ENCODE results near the gene TMEM247.

Gene TMEM247

DNA sequence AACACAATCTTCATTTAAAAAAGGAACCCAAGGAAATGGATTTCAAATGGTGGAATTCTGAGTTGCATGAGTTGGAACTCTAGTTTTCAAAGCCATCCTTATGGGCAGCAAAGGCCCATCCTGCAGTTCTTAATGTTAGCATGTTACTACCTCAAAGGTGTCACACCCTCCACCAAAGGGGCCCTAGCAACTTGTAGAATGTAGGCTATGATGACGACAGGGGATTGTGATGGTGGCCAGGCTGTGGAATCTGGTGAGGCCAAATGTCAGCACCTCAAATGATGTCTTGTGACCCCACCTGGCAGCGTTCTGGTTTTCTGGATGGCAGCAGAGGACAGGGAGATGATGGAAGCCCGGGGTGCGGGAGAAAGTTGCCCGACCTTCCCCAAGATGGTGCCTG is at the start of gene TMEM247:
Gene TMEM247 (plus strand): TSS at position 301 of the 400 bp plus-strand sequence.
- no peak for DNase-seq

- no peak for DNase-seq
Observed at GRCh38 chr2:46430413-46430812, 49.0 kb upstream of the TMEM247 start.

DNA sequence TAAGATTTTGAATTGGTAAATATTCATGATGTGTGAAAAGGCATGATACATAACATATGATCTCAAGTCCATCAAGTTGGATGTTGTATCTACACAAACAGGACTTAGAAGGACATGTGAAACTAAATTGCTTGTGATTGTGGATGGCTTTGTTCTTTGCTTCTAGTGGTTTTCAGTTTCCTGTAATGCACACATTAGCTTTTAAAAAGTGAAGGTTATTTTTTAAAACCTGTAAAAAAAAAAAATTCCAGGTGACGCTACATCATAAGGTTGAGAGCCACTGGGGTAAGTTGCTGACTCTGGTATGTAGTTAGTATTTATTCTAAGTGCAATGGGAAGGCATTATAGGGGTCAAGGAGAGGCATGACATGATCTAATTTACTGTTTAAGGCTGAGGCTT is 48.4 kb upstream of the TMEM247 start:
- DNase-seq, result no peak

- DNase-seq, result no peak
Observed at GRCh38 chr2:46431481-46432235, 47.7 kb upstream of the TMEM247 start.

DNA sequence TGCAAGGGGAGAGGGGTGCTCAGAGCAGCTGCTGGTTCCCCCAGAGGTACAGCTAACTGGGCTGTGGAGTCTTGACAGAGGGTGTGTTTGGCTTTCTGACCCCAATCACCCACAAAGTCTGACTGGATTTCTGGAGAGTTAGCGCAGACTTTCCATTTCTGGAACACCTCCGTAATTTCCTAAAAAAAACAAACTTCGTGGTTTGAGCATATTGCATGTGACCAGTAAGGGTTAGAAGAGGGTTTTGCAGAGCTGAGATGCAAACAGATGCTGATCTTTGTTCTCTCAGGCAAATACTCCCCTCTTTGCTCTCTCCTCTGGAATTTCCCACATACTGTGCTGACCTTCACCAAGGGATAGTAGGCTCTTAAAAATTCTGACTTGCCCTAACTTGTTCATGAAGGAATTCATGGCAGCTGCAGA is 44.5 kb upstream of the TMEM247 start:
- DNase-seq, result no peak

GRCh38 chr2:46435353-46435752 is 44.0 kb upstream of the TMEM247 start:
- DNase-seq, result no peak

- no peak for DNase-seq
Observed at GRCh38 chr2:46435796-46436360, 43.5 kb upstream of the TMEM247 start.

GRCh38 chr2:46436800-46437199 is 42.6 kb upstream of the TMEM247 start:
- no peak for DNase-seq

DNA sequence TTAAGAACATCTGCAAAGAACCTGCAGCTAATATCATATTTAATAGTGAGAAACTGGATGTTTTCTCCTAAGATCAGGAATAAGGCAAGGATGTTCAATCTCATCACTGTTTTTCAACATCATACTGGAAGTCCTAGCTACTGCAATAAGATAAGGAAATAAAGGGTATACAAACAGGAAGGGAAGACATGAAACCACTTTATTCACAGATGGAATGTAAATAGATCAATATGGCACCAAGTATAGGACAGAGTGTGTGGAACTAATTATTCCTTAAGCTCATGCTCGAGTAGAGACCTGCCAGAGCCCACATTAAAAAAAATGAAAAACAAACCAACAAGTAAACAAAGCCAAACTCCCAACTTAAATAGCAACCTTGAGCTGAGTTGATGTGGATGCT is 41.3 kb upstream of the TMEM247 start:
- no peak for DNase-seq

DNA sequence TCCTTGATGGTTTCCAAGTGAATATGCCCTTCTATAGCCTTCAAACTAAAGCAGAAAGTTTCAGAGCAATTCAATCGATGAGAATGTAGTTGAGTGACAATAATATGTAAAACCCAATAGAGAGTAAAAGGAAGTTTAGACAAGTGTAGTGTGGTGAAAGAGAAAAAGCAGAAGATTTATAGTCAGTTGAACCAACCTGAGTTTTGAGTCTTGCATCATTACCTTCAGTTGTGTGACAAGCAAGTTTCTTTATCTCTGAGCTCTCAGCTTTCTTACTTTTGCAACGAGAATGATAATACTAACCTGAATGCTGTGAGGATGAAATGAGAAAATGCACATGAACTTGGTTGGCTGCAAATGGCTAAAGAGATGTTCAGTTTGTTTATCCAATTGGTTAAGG is 40.6 kb upstream of the TMEM247 start:
- no peak for DNase-seq

DNA sequence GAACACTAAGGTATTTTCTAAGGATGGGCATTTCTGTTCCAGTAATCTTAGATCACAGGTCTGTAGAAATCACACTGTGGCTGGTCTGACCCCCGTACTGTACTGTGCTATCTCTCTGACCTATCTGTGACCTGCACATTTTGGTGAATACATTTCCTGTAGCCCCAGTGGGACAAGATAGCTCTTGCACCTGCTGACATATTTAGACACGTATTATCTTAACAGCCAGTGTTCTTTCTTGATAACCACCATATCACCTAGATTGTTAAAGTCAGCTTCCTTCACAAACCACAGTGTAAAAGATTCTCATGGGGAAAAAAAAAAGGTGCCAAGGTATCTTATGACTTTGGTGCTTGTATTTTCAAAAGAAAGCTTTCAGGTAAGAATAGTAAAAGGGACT is 39.8 kb upstream of the TMEM247 start:
- no peak for DNase-seq

- DNase-seq, result no peak
Observed at GRCh38 chr2:46441838-46442712, 37.3 kb upstream of the TMEM247 start.

DNA sequence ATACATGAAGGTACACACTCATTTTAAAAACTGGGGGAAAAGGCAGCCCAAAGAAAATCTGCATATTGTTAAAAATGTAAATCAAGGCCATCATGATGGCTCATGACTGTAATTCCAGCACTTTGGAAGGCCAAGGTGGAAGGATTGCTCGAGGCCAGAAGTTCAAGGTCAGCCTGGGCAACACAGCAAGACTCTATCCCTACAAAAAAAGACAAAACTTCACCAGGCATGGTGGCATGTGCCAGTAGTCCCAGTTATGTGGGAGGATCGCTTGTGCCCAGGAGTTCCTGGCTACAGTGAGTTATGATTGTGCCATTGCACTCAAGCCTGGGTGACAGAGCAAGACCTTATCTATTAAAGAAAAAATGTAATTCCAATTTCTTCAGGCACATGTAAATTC is 34.6 kb upstream of the TMEM247 start:
- no peak for DNase-seq

GRCh38 chr2:46445556-46445955 is 33.8 kb upstream of the TMEM247 start:
- no peak for DNase-seq

DNA sequence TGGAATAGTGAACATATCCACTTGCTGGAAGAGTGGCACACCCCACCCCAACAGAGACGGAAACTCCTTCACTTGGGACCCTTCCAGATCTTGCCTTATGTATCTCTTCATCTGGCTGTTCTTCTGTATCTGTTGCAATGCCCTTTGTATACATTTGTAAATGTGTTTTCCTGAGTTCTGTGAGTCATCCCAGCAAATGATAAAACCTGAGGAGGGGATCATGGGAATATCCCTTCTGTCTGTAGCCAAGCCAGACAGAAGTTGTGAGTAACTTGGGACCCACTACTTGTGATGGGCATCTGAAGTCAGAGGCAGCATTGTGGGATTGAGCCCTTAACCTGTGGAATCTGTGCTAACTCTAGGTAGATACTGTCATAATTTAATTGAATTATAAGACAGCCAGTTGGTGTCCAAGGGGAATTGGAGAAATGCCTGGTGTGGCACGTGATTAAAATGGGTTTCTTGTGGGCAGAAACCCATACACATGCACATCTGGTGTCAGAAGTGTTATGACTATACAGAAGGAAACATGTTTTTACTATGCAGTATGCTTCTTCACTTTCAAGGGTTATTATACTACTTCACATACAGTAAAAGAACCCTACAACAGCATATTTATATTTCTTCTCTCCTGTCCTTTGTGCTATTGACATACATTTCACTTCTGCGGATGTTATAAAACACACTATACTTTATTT is 32.3 kb upstream of the TMEM247 start:
- DNase-seq, result no peak

- DNase-seq, result no peak
Observed at GRCh38 chr2:46447649-46448048, 31.7 kb upstream of the TMEM247 start.

DNA sequence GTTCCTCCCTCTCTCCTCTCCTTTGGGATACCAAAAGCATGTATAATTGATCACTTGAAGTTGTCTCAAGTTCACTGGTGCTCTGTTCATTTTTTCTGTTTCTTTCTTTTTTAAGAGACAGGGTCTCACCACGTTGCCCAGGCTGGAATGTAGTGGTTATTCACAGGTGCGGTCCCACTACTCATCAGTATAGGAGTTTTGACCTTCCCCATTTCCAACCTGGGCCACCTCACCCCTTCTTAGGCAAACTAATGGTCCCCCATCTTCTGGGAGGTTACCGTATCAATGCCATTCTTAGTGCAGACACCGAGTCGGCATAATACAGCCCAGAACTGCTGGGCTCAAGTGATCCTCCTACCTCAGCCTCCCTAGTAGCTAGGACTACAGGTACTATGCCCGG is 31.3 kb upstream of the TMEM247 start:
- DNase-seq, result no peak

- no peak for DNase-seq
Observed at GRCh38 chr2:46448641-46449040, 30.7 kb upstream of the TMEM247 start.

DNA sequence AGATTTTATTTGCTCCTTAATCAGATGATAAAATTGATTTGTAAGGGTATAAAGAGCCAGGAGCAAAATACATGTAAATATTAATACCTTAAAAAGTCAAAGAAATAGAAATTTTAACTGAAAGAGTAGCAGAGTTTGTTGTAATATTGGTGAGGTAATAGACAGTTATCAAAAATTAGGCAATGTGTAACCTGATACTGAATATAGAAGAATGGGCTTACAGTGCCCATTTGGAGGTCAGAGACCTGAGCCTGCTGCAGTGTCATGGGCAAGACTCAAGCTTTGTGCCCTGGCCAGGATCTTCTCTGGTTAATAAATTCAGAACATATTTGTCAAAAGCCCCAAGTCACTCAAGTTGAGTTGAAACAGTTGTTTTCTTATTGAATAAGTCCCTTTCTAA is 29.7 kb upstream of the TMEM247 start:
- no peak for DNase-seq

GRCh38 chr2:46451131-46451711 is 28.1 kb upstream of the TMEM247 start:
- DNase-seq, result no peak

DNA sequence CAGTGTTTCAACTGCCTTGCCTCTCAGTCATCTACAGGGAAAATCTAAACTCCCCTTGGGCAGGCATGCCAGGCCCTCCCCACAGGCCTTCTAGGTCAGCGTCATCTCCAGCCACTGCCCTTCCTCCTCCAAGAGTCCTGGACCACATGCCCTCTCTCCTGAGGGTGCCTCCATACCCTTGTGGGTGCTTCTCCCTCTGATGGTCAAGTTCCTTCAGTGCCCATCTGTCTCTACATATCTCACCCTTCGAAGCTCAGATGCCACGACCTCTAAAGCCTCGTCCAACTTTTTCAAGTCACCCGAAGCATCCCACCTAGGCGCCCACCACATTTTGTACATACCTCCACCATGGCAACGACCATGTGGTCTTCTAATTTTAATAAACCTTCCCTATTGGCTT is 22.6 kb upstream of the TMEM247 start:
- no peak for DNase-seq

DNA sequence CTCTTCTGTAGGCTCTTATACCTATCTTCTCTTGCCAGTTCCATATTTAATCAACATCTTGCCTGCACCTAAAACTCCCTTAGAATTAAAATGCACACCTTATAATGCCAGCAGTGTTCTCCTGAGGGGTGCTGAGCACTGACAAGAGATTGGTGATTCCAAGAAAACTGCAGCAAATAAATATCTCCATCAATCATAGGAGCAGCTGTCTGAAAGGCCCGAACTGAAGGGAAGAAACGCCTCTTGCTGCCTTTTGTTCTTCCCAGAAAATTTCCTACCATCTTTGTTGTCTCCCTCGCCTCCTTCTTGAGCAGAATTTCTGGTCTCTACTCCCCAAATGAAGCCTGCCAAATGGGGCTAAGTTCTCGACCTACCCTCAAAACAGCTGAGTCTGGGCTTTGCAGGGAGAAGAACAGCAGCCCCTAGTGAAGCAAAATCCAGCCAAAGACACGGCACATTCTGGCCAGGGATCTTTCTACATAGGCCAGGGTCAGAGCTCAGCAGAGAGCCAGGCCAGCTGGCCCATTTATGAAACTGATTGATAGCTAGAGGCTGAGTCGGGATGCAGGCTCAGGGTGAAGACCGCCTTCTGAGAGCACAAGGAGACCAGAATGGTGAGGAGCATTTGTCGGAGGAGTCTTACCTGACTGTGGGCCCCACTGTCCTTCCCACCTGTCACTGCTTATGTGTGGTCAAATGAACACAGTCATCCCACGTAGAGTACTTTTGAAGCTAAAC is 20.4 kb upstream of the TMEM247 start:
- no peak for DNase-seq

All from activated naive CD4-positive, alpha-beta T cell treated with Interleukin-2 at 50 U/mL for 16 hours (primary cell).